ENCODE measurements around the gene PDPK1. TPM values are rescaled to one million over a fixed set of nuclear protein-coding genes. Genes with fewer than 3 reads are reported as not detected.
A peak's percentile ranks its signal among the peaks of the same experiment; 100 is the strongest.

Gene PDPK1
- total RNA-seq, 1 donor from 2014 or later = 44.6 TPM

DNA sequence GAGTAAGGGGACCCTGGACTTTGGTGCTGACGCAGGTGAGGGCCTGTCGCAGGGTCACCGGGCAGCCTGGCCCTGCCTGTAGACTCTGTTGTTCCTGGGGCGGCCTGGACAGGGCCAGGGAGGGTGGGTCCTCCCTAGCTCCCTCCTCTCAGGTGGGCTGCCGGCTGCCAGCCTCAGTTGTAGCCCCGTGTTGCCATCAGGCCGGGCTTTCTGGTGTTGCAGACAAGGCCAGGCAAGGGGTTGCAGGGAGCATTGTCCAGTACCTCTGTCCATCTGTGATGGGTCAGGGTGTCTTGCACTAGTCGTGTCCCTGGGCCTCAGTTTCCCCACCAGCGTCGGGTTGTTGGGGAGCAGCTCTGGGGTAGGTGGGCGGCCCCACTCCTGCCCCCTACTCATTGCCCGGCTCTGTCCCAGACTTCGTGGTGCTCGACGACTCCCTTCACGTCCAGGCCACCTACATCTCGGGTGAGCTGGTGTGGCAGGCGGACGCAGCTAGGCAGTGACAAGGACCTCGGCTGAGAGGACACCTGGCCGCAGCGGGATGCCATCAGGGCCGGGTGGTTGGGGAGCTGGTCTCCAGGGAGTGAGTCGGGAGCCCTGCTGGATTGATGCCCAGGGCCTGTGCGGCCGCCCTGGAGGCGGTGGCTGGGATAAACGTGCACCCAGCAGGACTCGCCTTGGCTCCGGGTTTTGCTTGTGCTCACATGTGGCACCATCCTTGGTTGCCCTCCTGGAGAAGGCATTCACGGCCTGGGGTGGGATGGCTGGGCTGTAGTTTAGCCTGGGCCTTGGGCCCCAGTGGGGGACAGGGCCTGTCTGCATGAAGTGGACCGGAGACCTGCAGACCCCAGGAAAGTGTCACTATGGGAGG, 8.5 kb upstream of the PDPK1 start:
- no peak overlapping the region for H3K4me3 Mint-ChIP-seq
- H3K36me3 Mint-ChIP-seq = peaks cover 11% of the 10 kb centered on the region
- H3K4me1 Mint-ChIP-seq = peaks cover 12% of the 10 kb centered on the region
- no peak overlapping the region for H3K27ac Mint-ChIP-seq
- no peaks in the 10 kb centered on the region for H3K27me3 Mint-ChIP-seq (ENCODE audit: low read depth)
- TF ChIP-seq, protein P1, sequence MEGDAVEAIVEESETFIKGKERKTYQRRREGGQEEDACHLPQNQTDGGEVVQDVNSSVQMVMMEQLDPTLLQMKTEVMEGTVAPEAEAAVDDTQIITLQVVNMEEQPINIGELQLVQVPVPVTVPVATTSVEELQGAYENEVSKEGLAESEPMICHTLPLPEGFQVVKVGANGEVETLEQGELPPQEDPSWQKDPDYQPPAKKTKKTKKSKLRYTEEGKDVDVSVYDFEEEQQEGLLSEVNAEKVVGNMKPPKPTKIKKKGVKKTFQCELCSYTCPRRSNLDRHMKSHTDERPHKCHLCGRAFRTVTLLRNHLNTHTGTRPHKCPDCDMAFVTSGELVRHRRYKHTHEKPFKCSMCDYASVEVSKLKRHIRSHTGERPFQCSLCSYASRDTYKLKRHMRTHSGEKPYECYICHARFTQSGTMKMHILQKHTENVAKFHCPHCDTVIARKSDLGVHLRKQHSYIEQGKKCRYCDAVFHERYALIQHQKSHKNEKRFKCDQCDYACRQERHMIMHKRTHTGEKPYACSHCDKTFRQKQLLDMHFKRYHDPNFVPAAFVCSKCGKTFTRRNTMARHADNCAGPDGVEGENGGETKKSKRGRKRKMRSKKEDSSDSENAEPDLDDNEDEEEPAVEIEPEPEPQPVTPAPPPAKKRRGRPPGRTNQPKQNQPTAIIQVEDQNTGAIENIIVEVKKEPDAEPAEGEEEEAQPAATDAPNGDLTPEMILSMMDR (IDR thresholded peaks at IDR 0.05; ENCODE audit: unreplicated experiment) = no peak
- no peaks in the 10 kb centered on the region for H3K9me3 Mint-ChIP-seq
- DNase-seq (ENCODE audit: low spot score in 2 of 2, unreplicated experiment in 2 of 2) = no peak

DNA sequence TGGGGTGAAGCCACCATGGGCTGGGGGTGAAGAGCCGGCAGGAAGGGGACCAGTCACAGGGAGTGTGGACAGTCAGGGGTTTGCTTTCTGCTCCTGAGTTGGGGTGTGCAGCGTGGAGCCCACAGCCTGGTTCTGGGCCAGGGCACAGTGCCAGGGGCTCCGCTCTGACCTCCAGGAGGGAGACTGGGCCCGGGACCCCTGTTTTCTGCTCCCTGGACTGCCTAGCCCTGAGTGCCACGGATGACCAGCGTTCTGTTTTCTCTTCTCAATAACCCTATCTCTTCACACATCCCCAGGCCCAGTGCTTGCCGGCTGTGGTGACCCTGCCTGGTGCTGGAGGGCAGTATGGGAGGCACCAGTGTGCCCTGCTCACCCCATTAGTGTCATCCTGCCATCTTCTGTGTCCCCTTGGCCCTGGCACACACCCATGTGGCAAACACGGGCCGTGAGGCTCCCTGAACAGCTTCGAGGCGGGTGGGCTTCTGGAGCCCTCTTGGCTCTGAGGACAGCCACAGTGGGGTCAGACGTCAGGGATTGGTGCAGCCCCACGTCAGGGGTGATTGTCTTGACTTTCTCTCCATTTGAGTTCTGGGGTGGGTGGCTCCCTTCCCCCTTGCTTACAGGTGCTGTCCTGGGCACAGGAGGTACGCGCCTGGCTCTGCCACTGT, 7.7 kb upstream of the PDPK1 start:
- Mint-ChIP-seq H3K27me3 (ENCODE audit: low read depth) (no peaks in the 10 kb centered on the region), H3K27ac (peak overlapping the region; percentile 16), H3K4me1 (peaks cover 12% of the 10 kb centered on the region), H3K36me3 (peaks cover 4% of the 10 kb centered on the region), H3K9me3 (no peaks in the 10 kb centered on the region), H3K4me3 (peak overlapping the region; percentile 41)
- DNase-seq (ENCODE audit: low spot score in 2 of 2, unreplicated experiment in 2 of 2) = no peak
- TF ChIP-seq, protein P1 (IDR thresholded peaks at IDR 0.05; ENCODE audit: unreplicated experiment) = no peak

DNA sequence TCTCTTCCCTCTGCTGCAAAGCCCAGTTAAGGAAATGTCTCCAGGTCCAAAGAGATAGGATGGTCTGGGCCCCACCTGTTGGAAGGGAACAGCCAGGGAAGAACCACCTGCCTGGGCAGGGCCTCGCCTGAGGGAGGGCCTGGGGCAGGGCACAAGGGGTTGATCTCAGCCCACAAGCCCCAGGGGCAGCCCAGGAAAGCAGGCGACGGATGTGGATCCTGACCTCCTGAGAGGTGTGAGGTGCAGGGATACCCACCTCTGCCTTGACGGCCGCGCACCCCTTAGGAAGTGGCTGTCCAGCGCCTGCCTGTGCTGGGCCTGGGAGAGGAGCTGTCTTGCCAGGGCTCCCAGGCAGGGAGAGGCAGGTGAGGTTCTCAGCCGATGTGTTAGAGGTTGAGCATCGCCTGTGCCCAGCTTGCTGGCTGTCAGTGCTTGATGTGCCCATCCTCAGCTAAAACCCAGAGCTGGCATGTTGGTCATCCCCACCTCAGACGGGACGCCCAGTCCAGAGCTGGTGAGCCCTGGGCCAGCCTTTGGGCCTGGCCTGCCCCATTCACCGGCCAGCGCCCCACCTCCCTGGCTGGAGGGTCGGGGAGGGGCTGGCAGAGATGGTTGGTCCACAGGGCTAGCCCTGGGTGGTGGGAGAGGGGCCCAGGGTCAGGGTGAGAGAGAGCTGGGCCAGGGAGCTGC, 7.0 kb upstream of the PDPK1 start:
- Mint-ChIP-seq H3K4me3 (peak overlapping the region; percentile 91), H3K36me3 (peaks cover 4% of the 10 kb centered on the region), H3K27ac (peak overlapping the region; percentile 99), H3K27me3 (ENCODE audit: low read depth) (no peaks in the 10 kb centered on the region), H3K4me1 (peaks cover 12% of the 10 kb centered on the region), H3K9me3 (no peaks in the 10 kb centered on the region)
- DNase-seq (ENCODE audit: low spot score in 2 of 2, unreplicated experiment in 2 of 2) = no peak
- TF ChIP-seq, protein P1 (IDR thresholded peaks at IDR 0.05; ENCODE audit: unreplicated experiment) = no peak

DNA sequence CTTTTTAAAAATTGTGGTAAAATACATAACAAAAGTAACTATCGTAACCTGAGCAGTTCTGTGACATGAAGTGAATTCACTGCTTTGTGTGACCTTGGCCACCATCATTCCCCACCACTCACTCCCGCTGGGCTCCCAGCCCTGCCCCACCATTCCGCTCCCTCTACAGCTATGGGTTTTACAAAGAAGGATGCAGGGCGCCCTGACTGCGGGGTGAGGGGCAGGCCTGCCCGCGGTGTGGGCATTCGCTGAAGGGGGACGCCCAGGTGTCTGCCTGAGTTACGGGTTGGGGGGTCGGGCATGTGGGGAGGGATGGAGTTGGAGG, 6.5 kb upstream of the PDPK1 start, which contains the start of gene CEMP1:
TSS of gene CEMP1 (minus strand) at position 38 of the 325 bp plus-strand sequence. CDS start 335 bp downstream, outside the sequence.
- H3K36me3 Mint-ChIP-seq = peaks cover 4% of the 10 kb centered on the region
- no peaks in the 10 kb centered on the region for H3K27me3 Mint-ChIP-seq (ENCODE audit: low read depth)
- peak within 1 kb of the TSS; percentile 99 for H3K27ac Mint-ChIP-seq
- peaks cover 12% of the 10 kb centered on the region for H3K4me1 Mint-ChIP-seq
- no peaks in the 10 kb centered on the region for H3K9me3 Mint-ChIP-seq
- DNase-seq (ENCODE audit: low spot score in 2 of 2, unreplicated experiment in 2 of 2) = no peak
- TF ChIP-seq, protein P1 (IDR thresholded peaks at IDR 0.05; ENCODE audit: unreplicated experiment) = no peak
- H3K4me3 Mint-ChIP-seq = peak within 1 kb of the TSS; percentile 91

DNA sequence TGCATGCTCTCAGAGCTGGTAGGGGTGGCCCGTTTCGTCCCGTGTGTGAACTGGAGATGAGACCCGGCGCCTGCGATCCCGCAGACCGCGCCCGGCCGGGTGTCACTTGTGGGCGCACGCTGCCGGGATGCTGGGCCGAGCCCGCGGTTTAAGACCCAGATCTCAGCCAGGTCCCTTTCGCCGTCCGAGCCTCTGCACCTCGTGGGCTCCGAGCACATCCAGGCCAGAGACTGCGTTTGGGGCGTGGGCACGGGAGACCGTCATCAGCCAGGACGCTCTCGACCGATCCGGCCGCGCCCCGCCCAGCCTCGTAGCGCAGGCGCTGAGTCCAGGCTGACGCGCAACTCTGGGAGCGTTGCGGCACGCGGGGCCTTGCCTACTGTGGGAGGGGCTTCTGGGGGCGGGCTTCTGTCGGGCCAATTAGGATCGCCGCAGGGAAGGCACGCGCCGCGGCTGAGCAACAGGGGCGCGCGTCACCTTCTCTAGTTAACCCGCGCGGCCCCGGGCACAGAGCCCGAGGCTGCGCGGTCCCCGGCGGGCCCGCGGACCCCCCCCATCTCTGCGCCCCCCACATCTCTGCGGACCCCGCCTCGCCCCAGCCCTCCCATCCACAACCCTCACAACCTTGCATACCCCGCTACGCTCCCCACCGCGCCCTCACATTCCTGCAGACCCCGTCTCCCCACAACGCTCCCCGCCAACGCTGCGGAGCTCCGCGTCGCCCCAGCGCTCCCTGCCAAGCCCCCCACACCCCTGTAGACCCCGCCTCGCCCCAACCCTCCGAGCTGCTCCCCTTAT, 5.9 kb upstream of the PDPK1 start:
- peak; percentile 93 to 95 for DNase-seq (ENCODE audit: low spot score in 2 of 2, unreplicated experiment in 2 of 2)
- TF ChIP-seq, protein P1 (IDR thresholded peaks at IDR 0.05; ENCODE audit: unreplicated experiment) = no peak
- Mint-ChIP-seq H3K4me1 (peaks cover 12% of the 10 kb centered on the region), H3K27me3 (ENCODE audit: low read depth) (no peaks in the 10 kb centered on the region), H3K36me3 (peaks cover 4% of the 10 kb centered on the region), H3K27ac (peak overlapping the region; percentile 99), H3K4me3 (peak overlapping the region; percentile 91), H3K9me3 (no peaks in the 10 kb centered on the region)
